ENCODE results near the gene GALNT12.

GALNT12 gene

DNA sequence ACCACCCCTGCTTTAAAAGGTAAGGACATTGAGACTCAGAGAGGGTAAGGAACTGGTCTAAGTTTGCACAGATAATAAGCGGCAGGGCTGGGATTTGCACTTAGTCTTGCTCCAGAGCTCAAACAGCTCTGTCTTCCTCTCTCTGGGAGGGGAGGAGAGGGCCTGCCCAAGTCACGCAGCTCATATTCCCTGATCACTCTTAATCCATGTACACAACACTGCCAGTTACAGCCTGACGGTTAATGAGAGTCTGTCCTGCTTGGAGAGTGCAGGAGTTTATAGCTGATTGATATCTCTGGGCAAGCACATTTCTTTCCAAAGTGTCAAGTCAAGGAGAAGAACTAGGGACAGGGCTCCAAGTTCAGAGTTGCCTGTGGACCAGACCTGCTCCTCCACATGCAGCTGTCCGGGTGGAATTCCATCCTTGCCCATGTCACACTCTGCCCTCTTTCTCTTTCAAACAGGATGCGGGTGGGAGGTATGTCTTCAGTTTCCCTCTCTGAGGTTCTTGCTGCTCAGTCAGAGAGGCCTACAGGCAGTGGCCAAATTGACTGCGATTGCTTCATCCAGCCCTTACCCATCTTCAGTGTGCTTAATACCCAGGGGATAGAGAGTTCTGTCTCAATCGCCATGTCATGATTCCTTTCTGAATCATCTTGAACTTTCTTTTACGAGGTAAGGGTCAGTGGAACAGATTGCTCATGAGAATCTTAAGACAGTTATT is 54.5 kb downstream of the GALNT12 start:
- no peak for DNase-seq (ENCODE audit: low read depth)

DNA sequence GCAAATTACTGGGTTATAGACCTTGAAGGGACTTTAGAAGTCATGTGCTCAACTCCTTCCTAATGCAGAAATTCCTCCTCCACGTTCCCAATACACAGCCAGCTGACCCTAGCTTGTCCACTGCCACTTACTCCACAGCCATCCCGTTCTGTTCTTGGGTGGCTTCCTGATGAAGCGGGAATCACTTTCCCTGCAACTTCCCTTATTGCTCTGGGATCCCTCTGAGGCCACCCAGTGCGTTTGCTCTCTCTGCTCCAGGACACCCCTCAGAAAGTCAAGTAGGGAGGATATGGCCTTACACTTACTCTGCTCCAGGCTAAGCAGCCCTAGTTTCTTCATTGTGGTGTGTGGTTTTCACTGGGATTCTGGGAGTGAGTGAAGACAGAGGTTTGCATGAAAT is 55.5 kb downstream of the GALNT12 start:
- DNase-seq (ENCODE audit: low read depth), result no peak

DNA sequence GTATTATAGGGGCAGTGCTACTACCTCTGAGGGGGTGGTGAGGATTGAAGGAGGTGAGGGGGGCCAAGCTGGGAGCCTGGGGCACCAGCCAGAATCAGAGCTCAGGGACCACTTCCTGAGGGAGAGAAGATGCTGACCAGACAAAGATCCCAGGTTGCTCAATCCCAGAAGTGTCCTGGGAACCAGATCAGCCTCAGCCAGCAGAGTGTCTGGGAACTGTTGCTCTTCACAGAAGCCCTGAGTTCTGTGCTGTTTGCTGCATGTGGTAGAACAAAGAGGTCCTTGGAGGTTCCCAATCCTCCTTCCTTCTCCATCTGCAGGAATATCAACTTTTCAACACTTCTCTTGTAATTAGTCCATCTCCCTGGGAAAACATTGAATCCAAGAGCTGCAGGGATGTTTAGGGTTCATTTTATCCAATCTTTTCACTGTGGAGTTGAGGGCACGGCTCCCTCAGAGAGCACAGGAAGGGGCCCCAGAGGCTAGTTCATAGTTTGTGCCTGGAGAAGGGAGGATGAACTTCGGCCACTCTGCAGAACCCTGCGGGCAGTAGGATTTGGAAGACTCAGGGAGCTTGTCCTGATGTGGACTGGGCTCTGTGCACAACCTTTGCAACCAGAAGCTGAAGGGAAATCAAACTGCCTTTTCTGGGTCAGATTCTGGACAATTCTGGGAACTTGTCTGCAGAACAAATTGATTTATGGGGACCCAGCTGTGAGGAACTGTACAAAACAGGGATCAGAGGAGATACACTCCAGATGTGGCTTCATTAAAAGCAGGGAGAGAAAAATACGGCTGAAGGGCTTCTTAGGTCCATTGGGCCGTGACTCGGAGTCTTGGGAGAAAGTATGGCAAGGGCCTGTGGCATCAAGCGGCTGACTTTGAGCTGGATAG is 57.1 kb downstream of the GALNT12 start:
- DNase-seq (ENCODE audit: low read depth), result no peak

DNA sequence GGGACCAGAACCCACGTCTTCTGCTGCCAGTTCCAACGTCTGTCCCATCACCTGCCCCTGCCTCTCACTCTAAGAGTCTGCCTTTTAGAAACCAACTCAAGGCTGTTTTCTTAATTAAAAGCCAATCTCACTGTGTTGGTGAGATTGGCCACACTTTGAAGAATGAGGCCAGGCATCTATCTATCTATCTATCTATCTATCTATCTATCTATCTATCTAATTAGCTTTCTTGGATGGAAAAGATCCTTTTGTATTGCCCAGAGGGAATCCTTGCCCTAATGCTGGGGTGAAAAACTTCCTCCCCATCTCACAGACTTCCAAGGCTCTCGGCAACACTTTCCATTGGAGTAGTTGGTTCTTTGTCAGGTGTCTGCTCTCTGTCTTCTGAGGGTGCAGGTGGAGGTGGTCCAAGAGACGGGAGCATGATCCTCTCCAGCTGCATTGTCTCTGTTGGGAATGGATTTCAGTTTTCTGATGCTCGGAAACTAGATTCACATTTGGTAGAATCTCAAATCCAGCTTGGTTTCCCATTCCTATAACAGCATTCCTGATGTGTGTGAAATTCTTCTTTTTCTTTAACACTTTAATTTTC is 57.9 kb downstream of the GALNT12 start:
- DNase-seq (ENCODE audit: low read depth), result no peak

DNA sequence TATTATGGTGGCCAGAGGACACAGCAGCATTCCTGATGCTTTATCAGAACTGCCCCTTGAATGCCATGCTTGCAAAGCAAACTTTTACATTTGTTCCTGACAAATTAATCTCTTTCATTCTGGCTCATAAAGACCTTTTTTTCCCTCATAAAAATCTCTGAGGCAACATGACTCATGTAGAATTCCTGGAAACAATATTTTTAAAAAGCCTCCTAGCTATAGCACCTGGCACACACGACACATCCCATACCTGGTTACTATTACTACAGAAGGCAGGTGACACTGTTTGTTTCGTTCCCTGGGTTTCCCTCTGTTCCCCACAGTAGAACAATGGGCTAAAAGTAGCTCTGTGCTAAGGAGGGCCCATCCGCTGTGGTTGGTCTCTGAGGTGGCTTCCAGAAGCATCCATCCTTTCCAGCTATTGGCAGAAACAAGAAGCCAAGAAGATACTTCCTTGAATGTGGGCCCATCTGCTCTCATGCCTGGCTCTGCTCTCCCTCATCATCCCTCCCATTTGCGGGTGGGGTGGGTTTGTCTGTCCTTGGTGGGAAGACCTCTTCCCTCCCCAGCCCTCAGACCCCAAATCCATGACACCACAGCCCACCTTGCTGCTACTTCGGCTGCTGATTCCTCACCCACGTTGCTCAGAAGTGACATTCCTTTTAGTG is 59.1 kb downstream of the GALNT12 start:
- DNase-seq (ENCODE audit: low read depth), result no peak

DNA sequence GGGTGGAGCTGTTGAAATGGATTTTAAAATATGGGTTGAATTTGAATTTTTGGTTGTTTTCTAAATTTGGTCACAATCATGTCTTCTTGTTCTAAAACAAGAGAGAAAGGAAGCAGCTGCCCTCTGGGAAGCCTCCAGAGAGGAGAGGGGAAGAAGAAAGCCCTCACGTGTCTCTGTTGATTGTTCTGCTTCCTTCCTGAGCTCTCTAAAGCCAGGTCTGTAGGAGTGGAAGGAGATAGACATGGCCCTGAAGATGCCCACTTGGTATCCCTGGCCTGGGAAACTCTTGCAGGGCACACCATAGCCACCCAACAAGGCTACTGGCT is 59.6 kb downstream of the GALNT12 start:
- no peak for DNase-seq (ENCODE audit: low read depth)

DNA sequence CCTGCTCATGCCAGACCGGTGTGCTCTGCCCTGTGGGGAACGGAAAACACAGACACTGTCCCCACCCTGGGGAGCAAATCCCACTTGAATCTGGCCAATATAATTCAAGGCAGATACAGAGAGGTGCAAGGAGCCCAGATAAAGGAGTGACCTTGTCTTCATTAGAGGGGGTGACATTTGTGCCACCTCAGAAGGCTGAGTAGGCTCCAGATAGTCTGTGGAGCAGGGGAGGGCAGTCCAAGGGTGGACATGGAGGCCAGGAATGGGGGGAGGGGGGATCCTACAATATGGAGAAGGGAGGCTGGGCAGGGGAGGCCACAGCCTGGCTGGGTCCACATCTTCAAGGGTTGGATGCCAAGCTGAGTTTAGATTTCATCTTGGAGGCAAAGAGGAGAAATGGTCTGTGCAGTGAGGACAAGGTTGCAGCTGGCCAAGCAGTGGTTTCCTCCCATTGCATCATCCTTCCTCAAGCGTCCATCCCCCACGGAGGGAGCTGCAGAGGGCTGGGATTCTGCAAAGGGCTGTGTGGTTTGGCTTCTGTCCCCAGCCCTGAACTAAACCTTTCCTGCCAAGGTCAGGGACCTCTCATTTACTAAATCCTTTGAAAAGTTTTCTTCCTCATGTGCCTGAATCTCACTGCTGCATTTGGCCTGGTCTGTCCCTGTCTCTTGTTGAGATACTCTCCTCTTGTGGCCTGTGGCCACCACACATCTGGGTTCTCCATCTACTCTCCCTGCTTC is 60.1 kb downstream of the GALNT12 start:
- DNase-seq (ENCODE audit: low read depth), result no peak

DNA sequence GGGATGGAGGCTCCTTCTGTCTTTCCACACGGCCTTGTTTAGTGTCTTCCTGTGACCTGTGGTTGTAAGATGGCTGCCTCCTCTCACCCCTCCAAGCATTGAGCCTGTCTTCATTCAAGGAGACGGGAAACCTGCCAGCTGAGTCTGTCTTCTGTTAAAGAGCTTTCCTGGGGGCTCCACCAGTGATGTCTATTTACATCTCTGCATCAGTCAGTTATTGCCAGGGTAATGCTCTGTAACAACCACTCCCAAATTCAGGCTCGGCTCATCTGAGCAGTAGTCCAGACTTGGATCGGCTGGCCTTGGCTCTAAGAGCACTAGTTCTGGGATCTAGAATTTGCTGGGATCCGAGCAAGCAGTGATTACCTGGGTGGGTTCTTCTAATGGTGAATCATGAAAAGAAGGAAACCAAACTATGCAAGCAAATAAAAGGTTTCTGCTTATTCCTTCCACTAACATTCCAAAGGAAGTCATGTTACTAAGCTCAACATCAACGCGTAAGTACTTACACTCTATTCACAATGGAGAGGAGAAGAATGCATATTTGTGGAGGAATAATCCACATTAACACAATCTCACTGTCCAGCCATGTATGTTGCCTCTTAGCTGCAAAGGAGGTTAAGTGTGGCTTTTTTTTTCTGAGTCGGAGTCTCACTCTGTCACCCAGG is 61.7 kb downstream of the GALNT12 start:
- no peak for DNase-seq (ENCODE audit: low read depth)

DNA sequence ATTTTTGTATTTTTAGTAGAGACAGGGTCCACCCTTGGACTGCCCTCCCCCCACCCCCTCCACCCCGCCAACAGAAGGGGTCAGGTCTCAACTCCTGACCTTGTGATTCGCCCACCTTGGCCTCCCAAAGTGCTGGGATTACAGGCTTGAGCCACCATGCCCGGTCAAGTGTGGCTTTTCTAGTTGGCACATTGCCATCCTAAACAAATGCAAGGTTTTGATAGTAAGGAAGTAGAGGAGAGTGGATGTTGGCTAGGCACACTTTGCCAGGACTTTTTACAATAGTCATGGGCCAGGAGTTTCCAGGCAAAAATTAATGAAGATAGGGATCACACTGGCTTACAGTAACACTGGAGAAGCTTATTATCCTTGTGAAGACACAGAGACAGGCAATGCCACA is 62.4 kb downstream of the GALNT12 start:
- DNase-seq (ENCODE audit: low read depth), result no peak

DNA sequence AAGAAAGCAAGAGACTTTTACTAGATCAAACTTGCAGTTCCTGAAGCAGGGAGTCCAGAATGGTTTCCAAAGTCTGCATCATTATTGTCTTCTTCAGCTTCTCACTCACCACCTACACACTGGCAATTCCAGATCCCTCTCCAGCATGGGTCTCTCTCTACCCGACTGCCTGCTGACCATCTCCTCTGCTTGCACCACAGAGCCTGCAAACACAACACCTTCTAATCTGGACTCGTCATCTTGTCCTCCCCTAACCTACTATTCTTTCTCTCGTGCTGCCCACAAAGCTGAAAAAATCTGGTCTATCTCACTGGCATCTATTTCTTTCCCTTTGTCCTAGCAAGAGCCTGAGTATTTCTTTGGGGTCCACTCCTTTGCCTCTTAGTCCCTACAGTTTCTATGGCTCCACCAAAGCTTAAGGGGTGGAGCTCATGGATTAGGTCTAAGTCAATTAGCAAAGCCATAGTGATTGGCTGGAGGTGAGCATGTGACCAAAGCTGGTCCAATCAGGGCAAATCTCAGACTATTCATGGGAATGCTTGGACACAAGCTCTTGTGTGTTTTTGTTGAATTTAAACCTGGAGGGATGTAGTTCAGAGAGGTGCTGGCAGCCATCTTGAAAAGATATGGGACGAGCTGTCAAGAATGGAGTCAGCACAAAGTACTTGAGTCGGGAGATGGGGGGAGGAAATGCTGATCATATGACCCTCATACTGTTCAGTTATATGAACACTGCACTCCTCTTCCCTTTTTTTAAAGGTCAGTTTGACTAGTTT is 63.5 kb downstream of the GALNT12 start:
- DNase-seq (ENCODE audit: low read depth), result no peak

DNA sequence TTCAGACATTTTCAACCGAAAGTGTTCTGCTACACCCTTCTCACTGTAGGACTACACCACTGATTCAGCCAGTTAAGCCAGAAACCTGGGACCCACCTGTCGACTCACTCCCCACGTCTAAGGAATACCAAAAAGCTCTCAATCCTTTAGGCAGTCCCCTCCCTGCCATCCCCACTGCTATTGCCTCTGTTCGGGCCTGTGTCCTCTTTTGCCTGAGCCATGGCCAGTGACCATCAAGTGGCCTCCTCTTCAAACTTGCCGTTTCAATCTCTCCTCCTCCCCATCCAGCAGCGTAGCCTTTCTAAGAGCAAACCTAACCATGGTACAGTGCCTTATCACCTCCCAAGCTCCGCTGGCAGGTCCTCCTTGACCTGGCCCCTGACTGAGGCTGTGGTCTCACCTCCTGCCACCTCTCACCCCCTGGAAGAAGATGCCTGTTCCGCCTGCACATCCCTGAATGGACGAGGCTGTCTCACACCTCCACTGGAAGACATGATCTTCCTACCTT is 64.1 kb downstream of the GALNT12 start:
- DNase-seq (ENCODE audit: low read depth), result no peak

DNA sequence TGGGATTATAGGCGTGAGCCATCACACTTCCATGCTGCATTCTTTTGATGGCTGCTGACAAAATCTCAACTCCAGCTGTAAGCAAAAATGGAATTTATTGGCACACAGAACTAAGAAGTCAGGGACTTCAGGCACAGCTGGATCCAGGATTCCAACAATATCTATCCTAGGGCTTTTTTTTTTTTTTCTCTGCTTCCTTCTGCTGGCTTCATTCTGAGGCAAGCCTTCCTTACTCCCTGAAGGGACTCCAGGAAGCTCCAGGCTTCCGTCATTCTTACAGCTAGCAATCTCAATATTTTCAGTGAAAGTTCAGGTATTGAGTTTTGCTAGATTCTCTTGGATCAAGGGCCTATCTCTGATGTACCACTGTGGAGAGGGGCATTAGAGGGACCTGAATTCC is 66.1 kb downstream of the GALNT12 start:
- DNase-seq (ENCODE audit: low read depth), result no peak

DNA sequence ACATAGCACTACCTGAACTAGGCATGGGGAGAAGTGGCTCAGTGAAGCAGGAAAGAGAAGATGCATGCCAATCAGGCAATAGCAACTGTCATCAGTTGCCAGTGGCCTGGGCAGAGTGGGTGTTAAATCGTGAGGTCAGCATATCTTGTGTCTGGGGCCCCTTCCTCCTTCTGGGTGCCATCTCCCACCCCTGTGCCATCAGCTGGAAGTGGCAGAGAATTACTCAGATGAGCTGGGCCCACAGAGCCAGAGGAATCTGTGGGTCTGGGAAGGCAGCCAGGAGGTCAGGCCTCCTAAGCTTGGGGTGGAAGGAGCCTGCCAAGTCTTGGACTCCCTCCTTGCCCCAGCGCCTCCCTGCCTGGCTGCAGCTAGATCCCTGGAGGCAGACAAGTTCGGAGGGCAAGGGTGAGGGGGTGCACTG is 66.5 kb downstream of the GALNT12 start:
- no peak for DNase-seq (ENCODE audit: low read depth)

DNA sequence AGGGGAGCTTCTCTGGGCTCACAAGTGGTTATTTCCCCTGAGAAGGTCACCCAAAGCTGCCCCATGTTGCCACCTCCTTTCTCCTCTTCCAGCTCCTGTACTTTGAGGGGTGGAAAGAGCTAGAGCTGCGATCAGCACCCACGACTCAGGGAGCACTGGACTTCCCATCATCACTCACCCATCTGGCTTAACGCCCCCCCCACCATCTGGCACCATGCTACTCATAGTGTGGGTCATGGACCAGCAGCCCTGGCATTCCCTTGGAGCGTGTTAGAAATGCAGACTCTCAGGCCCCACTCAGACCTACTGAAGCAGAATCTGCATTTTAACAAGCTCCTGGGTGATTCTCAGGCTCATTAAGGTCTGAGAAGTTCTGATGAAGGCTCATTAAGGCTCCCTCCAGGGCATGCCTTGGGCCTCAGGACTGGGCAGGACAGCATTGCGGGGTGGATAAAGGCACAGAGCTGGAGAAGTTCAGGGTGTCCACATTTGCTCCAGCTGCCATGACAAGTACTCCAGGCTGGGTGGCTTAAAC is 67.3 kb downstream of the GALNT12 start:
- no peak for DNase-seq (ENCODE audit: low read depth)

DNA sequence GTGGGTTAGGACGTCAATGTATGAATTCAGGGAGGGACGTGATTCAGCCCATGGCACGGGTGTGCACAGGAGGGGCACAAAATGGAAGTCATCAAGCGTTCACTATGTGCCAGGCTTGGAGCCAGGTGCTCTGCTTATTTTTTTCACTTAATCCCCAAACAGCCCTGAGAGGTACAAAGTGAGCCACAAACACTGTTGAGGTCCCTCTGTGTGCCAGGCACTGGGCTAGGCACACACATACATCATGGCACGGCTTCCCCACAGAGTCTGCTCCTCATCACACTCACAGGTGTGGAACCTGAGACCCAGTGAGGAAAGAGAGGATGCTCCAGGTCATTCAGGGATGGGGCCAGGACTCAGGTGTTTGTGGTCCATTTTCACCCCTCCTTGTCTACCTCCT is 68.1 kb downstream of the GALNT12 start:
- no peak for DNase-seq (ENCODE audit: low read depth)

DNA sequence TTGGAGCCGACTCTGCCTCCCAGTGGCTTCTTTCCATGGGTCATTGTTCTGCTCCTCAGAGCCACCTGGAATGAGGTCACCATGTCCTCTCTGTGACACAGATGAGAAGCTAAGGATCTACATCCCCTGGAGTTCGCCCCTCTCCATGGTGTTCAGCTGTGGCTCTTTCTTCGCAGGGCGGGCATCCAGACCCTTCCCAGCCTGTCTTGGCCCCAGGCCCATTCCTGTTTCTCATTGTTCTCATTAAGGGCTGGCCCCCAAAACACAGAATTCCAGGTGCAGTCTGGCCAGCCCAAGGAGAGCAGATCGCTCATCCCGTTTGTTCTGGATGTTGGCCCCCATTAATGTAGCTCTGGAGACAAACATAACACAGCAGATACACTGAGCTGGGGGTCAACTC is 69.8 kb downstream of the GALNT12 start:
- DNase-seq (ENCODE audit: low read depth), result no peak

DNA sequence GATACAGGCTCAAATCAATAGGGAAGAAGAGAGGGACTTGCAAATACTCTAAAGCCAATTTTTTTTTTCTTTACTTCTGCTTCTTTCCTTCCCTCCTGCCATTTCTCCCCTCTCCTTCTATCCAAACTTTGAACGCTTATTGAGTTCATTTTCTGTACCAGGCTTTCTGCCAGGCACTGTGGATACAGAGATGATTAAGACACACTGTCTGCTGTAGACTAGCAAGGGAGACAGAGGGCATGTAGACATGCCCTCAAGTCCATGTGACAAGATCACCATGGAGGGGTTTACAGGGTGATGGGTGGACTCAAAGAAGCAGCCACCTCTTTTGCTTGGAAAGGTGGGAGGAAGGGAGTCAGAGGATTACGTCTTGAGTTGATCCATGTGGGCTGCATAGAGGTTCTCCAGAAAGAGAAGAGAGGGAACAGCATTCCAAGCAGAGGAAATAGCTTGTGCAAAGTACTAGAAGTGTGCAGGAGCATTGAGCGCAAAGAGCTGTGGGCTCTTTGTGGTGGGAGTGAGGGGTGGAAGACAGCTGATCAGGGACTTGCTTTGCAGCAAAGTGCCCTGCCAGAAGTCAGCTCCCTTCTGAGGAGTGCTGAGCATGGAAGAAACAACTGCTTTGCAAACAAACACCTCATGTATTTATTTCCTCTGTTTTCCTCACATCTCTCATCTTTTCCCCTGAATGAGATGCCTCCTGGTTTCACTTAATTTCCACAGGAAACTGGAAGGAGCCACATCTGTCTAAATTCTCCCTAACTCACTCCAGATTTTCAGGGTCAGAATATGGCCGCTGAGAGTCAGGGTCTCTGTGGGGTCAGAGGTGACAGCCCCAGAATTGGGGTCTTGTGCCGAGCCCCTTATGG is 71.9 kb downstream of the GALNT12 start:
- DNase-seq (ENCODE audit: low read depth), result no peak

DNA sequence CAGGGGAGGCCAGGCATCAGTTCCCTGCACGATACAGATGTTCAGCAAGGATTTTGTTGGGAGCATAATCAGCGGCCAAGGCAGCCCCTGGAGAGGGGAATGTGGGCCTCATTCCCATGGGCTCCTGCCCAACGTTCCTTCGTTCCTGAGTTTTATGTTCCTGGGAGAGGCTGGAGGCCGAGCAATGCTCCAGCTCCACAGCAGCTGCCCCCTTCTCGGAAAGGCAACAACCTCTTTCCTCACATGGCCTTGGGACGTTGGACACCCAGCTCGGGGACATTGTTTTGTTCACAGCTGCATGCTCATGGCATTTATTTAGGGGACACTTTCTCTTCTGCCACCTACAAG is 72.5 kb downstream of the GALNT12 start:
- no peak for DNase-seq (ENCODE audit: low read depth)

DNA sequence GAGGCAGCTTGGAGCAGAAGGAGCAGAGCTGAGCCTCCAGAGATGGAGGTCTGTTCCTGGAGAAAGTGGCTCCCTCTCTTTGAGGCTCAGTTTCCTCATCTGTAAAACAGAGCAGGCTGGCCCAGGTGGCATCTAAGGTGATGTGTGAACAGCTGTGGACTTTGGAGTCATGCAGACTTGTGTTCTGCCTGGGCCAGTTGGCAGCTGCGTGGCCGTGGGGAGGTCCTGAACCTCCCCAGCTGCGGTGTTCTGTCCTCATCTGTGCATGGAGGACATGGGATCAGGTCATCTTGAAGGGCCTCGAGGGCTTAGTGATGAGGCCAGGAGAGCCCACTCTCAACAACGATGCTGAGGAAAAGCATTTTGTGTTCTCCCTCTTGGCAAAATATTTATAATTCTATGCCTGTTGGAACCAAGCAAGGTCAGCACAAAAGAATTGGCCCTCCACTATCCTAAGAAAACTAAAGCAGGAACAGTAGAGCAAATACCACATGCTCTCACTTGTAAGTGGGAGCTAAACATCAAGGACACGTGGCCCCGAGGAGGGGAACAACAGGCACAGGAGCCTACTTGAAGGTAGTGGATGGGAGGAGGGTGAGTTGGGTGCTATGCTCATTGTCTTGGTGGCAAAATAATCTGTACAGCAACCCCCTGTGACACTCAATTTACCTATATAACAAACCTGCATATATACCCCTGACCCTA is 73.0 kb downstream of the GALNT12 start:
- DNase-seq (ENCODE audit: low read depth), result no peak
